Loucy (cell line): ENCODE results near the gene TTC7B.

Source experiments
- CTCF ChIP-seq: fragments of 200-600 bp; sonication (generic); conservative IDR thresholded peaks from 2 replicates; pipeline ENCODE4 v1.5.1; 2014; ENCODE audit warnings: mild to moderate bottlenecking, antibody characterized with exemption, low read length
- EZH2phosphoT487 ChIP-seq: fragments of 200-600 bp; IDR thresholded peaks from 2 replicates; pipeline ENCODE4 v1.6.1; 2018; ENCODE audit warnings: antibody characterized with exemption, mild to moderate bottlenecking, moderate library complexity, borderline replicate concordance

GRCh38 chr14:90611936-90612335, 204.3 kb downstream of the TTC7B start:
- TF ChIP-seq CTCF (no peak), EZH2phosphoT487 (no peak)
